Endometrium (tissue), 2 donors: ENCODE data around the gene BAHD1.

Experiments used
- FAIRE-seq: peaks from 2 replicates; lab custom pipeline; 2012; peaks lifted over from hg19 to GRCh38; lab: Jason Lieb, UNC
- donor health status: control.
- donor health status: control.

BAHD1 gene

DNA sequence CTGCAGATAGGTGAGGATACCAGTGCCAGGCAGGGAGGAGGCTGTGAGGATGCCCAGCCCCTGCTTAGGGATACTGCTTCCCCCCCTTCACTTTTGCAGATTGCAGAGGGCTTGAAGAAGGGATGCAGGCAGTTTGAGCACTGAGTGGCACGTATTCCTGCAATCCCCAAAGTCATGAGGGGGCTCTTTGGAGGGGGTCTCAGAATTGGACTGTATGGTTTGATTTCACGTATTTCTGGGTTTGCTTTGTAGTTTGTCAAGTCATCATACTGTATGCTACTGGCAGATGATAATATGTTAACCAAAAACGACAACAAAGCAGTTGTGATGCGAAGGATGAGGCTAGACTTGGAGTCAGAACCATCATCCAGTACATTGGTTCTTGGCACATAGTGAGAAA, 58.1 kb downstream of the BAHD1 start:
- no peak for FAIRE-seq

DNA sequence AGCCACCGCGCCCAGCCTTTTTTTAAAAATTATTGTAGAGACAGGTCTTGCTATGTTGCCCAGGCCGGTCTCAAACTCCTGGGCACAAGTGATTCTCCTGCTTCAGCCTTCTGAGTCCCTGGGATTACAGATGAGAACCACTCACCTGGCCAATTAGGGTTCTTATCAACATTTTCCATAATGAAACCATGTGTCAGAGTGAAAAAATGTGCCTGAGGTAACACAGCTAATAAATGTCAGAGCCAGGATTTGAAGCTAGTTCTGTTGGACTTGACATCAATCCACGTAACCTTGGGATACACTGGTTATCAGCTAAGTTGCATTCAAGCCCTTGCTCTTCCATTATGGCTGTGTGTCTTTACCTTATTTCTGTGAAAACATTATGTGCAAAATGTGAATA, 59.2 kb downstream of the BAHD1 start:
- FAIRE-seq = no peak

DNA sequence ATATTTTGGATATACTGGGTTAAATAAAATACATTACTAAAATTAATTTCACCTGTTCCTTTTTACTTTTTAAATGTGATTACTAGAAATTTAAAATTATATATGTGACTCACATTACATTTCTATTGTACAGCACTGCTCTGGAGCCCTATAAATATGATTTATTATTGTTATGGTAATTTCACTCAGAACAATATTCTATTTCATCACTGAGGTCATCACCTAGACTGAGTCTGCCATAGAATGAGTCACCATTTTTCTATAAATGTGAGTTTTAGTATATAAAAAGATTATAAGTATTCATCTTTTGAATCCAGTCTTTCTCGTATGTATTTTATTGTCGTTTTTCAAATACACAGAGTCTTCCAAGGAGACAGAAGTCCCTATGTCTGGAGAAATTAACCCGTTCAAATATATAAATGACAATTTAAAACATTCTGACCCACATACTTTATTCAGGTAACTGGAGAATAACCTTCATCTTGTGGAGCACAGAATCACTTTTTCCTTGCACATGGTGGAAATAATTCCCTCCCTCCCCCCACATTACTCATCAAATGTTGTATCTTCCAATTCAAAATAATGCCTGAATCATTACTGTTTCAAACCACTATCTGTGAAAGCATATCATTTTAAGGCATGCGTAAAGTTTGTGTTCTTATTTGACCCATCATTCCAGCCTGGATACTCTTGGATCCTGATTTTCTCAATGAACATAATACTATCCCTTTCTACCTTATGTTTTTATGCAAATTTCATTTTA, 60.0 kb downstream of the BAHD1 start:
- FAIRE-seq = no peak

DNA sequence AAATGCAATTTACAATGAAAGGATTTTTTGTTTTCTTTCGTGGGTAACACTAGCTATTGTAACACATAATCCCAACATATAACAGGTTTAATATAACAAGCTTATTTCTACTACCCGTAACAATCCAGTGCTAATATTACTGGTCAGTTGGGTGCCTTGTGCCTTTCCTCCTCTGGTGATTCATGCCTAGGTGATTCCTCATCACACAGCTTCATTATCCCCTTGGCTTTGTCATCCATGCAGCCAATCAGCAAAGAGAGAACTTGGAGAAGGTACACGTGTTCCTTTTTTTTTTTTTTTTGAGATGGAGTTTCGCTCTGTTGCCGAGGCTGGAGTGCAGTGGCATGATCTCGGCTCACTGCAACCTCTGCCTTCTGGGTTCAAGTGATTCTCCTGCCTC, 60.7 kb downstream of the BAHD1 start:
- no peak for FAIRE-seq

DNA sequence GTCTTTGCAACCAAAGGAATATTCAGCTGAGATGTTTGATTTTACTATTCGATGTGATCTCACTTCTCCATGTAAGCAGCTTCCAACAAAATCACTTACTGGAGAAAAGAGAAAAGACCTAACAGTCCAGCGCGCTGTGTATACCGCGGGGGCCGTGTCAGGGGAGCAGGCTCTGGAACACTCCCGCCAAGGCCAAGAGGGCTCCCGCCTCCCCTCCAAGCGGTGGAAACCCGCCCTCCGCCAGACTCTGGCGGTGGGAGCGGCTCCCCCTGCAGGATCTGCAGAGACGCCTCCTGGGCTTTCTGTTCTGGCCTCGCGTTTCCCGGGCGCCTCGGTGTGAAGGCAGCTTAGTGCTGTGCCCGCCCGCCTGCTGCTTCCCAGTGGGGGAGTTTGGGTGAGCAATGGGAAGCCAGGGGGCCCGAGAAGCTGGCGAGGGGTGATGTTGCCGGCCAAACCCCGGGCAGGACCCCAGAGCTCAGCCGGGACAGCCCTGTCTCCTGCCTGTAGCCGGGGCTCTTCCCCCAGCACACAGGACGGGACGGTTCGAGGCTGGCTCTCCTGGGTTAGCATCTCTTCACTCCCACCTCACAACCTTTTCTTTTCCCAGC, 66.3 kb downstream of the BAHD1 start:
- no peak for FAIRE-seq

DNA sequence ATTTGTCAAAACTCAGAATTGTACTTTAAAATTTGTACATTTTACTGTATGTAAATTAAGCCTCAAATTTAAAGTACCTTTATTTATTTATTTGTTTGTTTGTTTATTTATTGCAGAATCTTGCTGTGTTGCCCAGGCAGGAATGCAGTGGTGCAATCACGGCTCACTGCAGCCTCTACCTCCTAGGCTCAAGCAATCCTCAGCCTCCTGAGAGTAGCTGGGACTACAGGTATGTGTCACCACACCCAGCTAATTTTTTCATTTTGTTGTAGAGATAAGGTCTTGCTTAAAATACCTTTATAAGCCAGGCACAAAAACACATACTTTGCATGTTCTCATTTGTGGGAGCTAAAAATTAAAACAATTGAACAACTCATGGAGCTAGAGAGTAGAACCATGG, 67.5 kb downstream of the BAHD1 start:
- FAIRE-seq = no peak

DNA sequence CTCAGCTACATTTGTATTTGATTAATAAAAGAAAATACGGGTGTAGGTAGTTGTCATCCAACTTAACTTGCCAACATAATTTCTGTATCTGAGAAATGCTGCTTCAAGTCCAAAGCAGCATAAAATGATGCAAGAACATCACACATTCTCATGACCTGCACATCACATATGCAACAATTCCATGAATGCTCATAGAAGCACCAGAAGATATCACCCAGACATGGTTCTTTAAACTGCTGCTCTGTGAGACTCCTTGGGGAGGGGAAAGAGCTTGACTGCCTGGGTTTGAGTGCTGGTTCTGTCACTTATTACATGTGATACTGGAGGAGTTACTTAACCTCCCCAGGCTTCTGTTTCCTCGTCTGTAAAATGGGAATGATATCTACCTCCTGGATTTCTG, 69.4 kb downstream of the BAHD1 start:
- FAIRE-seq = no peak

DNA sequence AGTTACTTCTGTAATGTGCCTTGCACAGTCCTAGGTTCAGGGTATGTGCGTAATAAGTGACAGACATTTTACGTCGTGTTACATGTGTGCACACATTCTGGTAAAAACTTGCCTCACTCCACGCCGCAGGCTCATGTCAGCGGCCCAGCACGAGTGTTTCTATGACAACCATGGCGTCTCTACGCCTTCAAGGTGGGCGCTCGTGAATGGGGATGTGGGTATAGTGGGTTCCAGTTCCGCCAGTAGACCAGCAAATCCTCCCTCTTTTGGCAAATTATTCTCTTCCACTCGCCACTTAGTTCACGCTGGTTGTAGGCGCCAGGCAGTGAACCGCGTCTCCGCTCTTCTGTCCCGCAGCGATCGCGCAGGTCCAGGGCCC, 70.3 kb downstream of the BAHD1 start:
- no peak for FAIRE-seq

DNA sequence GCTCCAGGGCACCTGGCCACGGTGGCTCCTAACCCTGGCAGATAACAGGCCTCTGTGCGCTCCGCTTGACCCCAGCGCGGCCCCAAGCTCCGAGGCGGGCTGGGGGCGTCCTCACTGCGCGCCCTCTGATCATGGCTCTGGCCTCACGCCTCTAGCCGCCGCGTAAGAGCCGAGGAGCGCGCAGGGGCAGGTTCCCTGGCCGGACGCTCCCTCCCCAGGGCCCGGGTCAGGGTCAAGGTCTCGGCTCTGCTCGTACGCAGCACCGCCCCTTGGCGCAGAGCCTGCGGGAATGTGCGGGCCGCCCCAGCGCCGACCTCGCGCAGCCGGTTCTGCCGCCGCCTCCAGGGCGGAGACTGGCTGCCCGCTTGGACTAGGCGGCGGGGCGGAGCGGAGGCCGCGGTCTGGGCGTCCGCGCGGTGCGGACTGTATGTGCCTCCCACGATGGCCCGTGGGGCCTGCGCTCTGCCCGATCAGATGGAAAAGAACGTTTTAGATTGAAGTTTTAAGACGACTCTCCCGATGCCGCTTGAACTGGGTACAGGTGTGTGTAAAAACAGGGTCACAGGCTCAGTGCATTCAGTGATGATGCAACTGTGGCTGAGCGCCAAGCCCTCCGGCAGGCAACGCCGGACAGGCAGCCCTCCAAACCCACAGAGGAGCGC, 70.8 kb downstream of the BAHD1 start:
- FAIRE-seq = no peak

DNA sequence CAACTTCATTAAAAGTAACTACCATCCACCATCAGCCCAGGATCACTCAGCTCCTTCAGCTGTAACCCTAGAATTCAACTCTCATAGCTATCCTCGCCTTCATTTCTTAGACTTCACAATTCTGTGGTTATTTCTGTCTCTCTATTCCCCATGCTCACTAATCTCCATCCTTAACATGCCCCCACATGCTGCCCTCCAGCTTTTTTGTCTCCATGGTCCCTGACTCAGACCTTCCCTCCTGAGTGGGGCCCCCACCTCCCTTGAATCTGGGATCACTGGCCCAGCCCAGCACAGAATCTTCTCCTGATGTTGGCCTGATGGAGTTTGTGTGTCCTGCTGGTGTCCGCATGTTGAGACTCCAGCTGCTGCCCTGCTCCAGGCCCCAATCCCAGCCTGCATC, 71.7 kb downstream of the BAHD1 start:
- FAIRE-seq = no peak

DNA sequence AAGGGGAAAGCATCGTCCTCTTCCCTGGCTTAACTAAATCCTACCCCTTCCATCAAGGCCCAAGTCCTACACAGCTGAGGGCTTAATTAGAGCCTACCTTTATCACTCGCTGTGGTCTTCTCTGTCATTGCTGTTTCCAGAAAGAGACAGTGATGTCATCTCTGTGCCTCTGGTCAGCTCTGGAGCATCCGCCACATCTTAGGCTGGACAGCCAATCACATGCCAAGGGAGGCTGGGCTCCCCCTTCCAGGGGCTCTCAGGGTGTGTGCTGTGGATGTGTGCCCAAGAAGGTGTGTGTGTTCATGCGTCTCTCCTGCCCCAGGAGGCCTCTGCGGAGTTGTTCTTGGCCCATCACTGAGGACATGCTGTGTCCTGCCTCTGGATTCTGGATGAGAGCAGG, 72.9 kb downstream of the BAHD1 start:
- no peak for FAIRE-seq

DNA sequence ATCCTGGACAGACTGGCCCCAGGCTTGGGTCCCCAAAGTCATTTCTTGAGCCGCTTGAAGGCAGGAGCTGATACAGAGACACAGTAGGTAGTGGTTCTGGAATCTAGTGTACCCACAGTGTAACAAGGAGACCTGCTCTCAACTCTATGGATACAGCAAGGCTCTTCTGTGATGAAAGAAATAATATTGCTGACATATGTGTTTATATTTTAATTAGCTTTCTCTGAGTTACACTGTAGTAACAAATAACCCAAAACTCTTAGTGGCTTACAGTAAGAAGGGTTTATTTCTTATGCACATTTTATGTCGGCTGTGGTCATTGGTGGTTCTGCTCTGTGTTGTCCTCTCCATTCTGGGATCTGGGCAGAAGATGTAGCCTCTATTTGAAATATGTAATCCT, 75.6 kb downstream of the BAHD1 start:
- no peak for FAIRE-seq
